Right lobe of liver (tissue), 6 donors: ENCODE results near the gene FRMD4A. TPM values are rescaled to one million over a fixed set of nuclear protein-coding genes. Genes with fewer than 3 reads are reported as not detected.

ENCODE experiments used
- ATAC-seq, 4 donors: fragments of 200-7000 bp; cut with Tn5 transposase; one replicate each; pipeline ENCODE4 v1.9.1; 2020; ENCODE audit warnings: mild to moderate bottlenecking in 4 of 4, moderate library complexity in 4 of 4
- DNase-seq, 3 donors: peaks; one replicate each; pipeline ENCODE4 v3.0.0-alpha.2; 2020
- H3K27ac ChIP-seq, 3 donors: fragments of 200-600 bp; one replicate each; pipeline ENCODE4 v1.8.0; 2022
- H3K27me3 ChIP-seq, 2 donors: fragments of 200-600 bp; one replicate each; pipeline ENCODE4 v1.8.0; 2022
- H3K36me3 ChIP-seq, 4 donors: fragments of 200-600 bp; sonication (generic) in 1 of 4; one replicate each; pipeline versions ENCODE4 v1.5.1 to v1.8.0; 2017 to 2022; ENCODE audit warnings: control low read depth in 1 of 4
- H3K4me1 ChIP-seq, 4 donors: fragments of 200-600 bp; sonication (generic) in 1 of 4; one replicate each; pipeline versions ENCODE4 v1.5.1 to v1.8.0; 2017 to 2022; ENCODE audit warnings: control low read depth in 1 of 4
- H3K4me3 ChIP-seq, 3 donors: fragments of 200-600 bp; one replicate each; pipeline ENCODE4 v1.8.0; 2022
- H3K9me3 ChIP-seq, 4 donors: fragments of 200-600 bp; sonication (generic) in 1 of 4; one replicate each; pipeline versions ENCODE4 v1.5.1 to v1.8.0; 2017 to 2022; ENCODE audit warnings: control low read depth in 1 of 4
- POLR2A ChIP-seq: fragments of 450-650 bp; IDR thresholded peaks from one replicate; pipeline ENCODE4 v1.6.1; 2017; ENCODE audit warnings: antibody characterized with exemption, mild to moderate bottlenecking
- WGBS: methylation state at CpG from one replicate; pipeline ENCODE4 v1.1.6; 2018; ENCODE audit warnings: low coverage, low lambda C conversion rate; ENCODE audit not compliant: insufficient coverage; ENCODE audit errors: missing lambda C conversion rate; 5-methylcytosine and 5-hydroxymethylcytosine counted together
- intact Hi-C, 2 donors: fragments of 100-400 bp; cut with DNase I; formaldehyde crosslinking; loops; one replicate each; pipeline versions ENCODE4 v1.11.2 to v1.14.1; 2022
- total RNA-seq, 6 experiments: library from RNA; depleted of rRNA in 2 of 6; stranded (reverse); fragments of >200 nt in 2 of 6; fragmentation: NEBNext Ultra II Directional in 3 of 6; extraction: Animal tissue kit (Norgen Biotek cat#: 25700) in 3 of 6; gene quantifications; one replicate each; pipeline versions ENCODE4 v1.1.0 to v1.2.4, GENCODE V29; 2016 to 2023
- TF ChIP-seq, protein P1 (sequence below), 4 donors: fragments of 200-600 bp in 3 of 4; fragments of 450-650 bp in 1 of 4; IDR thresholded peaks; one replicate each; pipeline versions ENCODE4 v1.5.1 to v1.8.0; 2016 to 2022; ENCODE audit warnings: antibody characterized with exemption in 4 of 4, mild to moderate bottlenecking in 2 of 4
- donor health status: DM: no; HTN: yes; CAD: no.
- donor health status: DM: no; HTN: no; CAD: no.
- donor health status: DM: no; HTN: no; CAD: no.
- donor health status: DM: no; HTN: yes; CAD: no.
- donor health status: DM: no; HTN: yes; CAD: no.

The FRMD4A gene
- total RNA-seq, 6 experiments from 2014 or later = 8.4 to 22.8 (median 13.3) TPM

DNA sequence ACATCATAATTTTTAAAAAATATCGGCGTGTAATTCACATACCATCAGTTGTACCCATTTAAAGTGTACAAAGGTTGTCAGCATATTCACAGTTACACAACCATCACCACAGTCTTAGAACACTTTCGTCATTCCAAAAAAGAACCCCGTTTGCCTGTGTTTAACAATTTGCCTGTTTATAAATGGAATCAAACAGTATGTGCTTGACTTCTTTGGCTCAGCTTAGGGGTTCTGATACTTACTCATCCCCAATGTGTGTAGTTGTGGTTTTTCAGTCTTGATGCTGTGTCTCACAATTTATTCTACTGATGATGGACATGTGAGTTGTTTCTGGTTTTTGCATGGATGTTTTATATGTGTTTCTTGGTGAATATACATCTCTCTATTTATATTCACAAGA lies 693.9 kb downstream of the FRMD4A start:
- TF ChIP-seq, protein P1, sequence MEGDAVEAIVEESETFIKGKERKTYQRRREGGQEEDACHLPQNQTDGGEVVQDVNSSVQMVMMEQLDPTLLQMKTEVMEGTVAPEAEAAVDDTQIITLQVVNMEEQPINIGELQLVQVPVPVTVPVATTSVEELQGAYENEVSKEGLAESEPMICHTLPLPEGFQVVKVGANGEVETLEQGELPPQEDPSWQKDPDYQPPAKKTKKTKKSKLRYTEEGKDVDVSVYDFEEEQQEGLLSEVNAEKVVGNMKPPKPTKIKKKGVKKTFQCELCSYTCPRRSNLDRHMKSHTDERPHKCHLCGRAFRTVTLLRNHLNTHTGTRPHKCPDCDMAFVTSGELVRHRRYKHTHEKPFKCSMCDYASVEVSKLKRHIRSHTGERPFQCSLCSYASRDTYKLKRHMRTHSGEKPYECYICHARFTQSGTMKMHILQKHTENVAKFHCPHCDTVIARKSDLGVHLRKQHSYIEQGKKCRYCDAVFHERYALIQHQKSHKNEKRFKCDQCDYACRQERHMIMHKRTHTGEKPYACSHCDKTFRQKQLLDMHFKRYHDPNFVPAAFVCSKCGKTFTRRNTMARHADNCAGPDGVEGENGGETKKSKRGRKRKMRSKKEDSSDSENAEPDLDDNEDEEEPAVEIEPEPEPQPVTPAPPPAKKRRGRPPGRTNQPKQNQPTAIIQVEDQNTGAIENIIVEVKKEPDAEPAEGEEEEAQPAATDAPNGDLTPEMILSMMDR (IDR thresholded peaks at IDR 0.05) = no peak
- no peak for TF ChIP-seq POLR2A
- Histone ChIP-seq H3K9me3 (no peaks in the 10 kb centered on the region), H3K27me3 (no peaks in the 10 kb centered on the region), H3K27ac (no peak overlapping the region), H3K4me1 (no peaks in the 10 kb centered on the region), H3K4me3 (no peak overlapping the region), H3K36me3 (no peaks in the 10 kb centered on the region)
- intact Hi-C loops = no loop called here
- ATAC-seq (no peak), DNase-seq (no peak)
- WGBS = 90% methylated on average over 4 of the region's 4 CpGs

DNA sequence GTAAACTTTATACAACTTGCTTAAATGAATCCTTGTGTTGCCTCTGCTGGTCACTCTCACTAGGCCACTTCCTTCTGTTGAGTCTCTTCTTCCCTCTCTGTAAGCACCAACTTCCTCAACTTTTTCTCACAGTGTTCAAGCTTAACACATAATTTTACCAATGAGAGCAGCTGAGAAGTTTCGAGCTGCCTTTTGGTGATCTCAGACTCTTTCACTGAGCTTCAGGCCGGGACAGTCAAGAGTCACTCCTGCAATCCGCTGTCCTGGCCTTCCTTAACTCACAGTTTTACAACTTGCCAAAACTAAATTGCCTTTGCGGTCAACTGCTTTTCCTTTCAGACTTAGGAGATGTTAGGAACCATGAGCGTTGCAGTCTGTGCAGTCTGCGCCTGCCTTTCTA lies 696.5 kb downstream of the FRMD4A start:
- Histone ChIP-seq H3K9me3 (no peaks in the 10 kb centered on the region), H3K27ac (peak overlapping the region in 1 of 3 donors; percentile 4), H3K4me3 (no peak overlapping the region), H3K27me3 (no peaks in the 10 kb centered on the region), H3K4me1 (no peaks in the 10 kb centered on the region), H3K36me3 (peaks cover 0 to 3% (median 0%) of the 10 kb centered on the region in 4 donors)
- no peak for DNase-seq
- 82% methylated on average over 6 of the region's 6 CpGs for WGBS
- TF ChIP-seq, protein P1 (IDR thresholded peaks at IDR 0.05) = no peak
- TF ChIP-seq POLR2A = no peak
- intact Hi-C loops = no loop called here
- ATAC-seq = peak; percentile 28 to 53 (median 42)

DNA sequence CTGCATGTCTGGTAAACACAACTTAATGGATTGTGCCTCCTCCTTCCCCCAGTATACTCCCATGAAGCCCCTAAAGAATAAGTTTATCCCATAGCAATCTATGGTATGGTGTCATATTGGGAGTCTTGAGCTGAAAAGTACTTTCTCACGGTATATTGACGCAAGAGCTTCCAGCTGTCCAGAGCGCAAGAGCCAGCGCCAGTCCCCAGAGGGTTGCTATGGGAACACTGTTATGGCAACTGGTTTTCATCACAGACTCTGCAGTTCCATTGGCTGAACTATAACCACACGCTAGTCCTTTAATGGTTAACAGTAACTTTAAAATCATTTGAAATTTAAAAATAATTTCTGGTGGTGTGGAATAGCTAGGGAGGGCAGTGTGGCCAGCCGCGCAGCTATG lies 697.0 kb downstream of the FRMD4A start:
- intact Hi-C loops = no loop called here
- Histone ChIP-seq H3K36me3 (peaks cover 0 to 3% (median 0%) of the 10 kb centered on the region in 4 donors), H3K4me3 (no peak overlapping the region), H3K9me3 (no peaks in the 10 kb centered on the region), H3K27ac (no peak overlapping the region), H3K27me3 (no peaks in the 10 kb centered on the region), H3K4me1 (no peaks in the 10 kb centered on the region)
- TF ChIP-seq, protein P1 (IDR thresholded peaks at IDR 0.05) = no peak
- no peak for TF ChIP-seq POLR2A
- WGBS = 68% methylated on average over 3 of the region's 7 CpGs
- peak in 3 of 4 donors; percentile 13 to 54 (median 30) for ATAC-seq
- no peak for DNase-seq

DNA sequence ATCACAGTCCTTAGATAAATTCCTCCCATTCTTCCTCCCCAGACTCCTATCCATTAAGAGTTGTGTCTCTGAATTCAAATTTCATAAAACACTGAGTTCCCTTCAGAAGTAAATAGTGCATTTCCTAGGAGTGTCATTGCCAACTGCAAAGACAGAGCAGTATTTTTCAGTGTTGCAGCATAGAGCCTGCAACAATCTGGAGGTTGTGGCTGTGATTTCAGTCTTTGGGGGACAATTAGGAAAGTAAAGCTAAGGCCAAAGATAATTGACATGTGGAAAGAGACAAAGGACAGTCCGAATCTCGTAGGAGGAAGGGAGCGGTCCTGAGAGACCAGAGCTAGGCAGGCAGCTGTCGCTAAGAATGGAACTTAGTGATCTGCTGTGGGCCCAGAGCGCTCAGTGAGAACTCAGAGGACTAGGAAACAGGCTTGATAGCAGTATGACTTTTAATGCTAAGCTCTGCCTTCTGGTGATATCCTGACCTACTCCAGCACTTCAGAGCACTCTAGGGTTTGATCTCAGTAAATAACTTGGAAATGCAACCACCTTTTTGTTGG lies 697.8 kb downstream of the FRMD4A start:
- intact Hi-C loops = no loop called here
- H3K4me1 ChIP-seq = no peaks in the 10 kb centered on the region
- H3K27ac ChIP-seq = no peak overlapping the region
- peaks cover 0 to 3% (median 0%) of the 10 kb centered on the region in 4 donors for H3K36me3 ChIP-seq
- no peaks in the 10 kb centered on the region for H3K27me3 ChIP-seq
- DNase-seq (no peak), ATAC-seq (peak in 1 of 4 donors; percentile 37)
- TF ChIP-seq, protein P1 (IDR thresholded peaks at IDR 0.05) = no peak
- no peak for TF ChIP-seq POLR2A
- no peaks in the 10 kb centered on the region for H3K9me3 ChIP-seq
- no peak overlapping the region for H3K4me3 ChIP-seq
- WGBS = 82% methylated on average over 5 of the region's 5 CpGs
